HG03521 (cell line): Measurements from ENCODE around the gene PANK4.
"Not testable (repeated sequence)": the region's sequence is repeated elsewhere in the genome, so short reads cannot be mapped to it uniquely, and the experiment has no call there.

Source experiments
- ATAC-seq: cut with Tn5 transposase; IDR thresholded peaks from one replicate; pipeline ENCODE4 v1.9.1; 2021; ENCODE audit warnings: mild to moderate bottlenecking, moderate library complexity; ENCODE audit not compliant: unreplicated experiment

PANK4 gene

DNA sequence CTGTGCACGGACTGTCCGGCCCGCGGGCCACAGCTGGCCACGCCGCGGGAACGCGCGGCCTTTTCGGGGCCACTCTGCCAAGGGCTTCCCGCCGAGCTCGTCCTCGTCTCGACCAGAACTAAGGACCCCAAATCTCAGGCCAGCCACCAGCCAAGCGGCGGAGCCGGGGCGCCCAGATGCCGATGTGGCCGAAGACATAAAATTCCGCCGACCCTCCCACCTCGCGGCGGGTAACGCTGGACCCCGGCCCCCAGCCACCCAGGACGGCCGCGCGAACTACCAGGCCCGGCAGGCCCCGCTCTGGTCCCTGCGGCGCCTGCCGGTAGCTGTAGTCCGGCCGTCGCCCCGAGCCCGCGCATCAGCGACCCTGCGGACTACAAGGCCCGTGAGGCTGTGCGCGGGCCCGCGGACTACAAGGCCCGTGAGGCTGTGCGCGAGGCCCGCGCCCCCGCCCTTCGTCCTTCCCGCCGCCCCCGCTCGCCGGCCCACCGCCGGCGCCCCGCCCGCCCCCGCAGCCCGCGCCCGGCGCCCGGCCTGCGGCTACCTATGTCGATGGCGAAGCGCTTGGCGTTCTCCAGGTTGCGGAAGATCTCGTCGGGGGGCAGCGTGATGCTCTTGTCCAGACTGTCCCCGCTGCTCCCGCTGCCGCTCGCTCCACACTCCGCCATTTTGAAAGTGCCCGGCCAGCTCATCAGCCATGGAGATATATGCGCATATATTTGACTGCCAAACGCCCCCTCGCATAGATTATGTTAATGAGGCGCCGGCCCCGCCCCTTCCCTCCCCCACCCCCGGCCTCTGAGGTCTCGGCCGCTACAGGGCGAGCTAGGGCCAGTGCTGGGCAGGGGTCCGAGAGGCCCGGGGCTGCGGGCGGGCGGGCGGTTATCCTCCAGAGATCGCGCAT lies at the start of gene PANK4:
PANK4 (minus strand) TSS at position 677 of the 904 bp plus-strand sequence; CDS start at position 668, 9 bp downstream.
- ATAC-seq: peak; percentile 87

DNA sequence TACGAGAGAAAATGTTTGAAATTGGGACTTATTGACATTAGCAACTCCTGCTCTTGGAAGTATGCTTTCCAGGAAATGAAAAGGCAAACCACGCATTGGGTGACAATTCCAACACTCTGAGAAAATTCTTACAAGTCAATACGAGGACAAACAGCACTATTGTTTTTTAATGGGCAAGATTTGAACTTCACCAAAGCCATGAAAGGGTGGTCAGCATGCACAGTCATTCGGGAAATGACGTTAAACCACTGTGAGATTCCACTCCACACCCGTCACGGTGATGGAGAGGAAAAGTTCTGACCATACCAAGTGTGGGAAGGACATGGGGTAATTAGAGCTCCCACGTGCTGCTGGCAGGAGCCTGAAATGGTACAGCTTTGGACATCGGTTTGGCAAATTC lies 48.0 kb upstream of the PANK4 start:
- ATAC-seq: no peak

DNA sequence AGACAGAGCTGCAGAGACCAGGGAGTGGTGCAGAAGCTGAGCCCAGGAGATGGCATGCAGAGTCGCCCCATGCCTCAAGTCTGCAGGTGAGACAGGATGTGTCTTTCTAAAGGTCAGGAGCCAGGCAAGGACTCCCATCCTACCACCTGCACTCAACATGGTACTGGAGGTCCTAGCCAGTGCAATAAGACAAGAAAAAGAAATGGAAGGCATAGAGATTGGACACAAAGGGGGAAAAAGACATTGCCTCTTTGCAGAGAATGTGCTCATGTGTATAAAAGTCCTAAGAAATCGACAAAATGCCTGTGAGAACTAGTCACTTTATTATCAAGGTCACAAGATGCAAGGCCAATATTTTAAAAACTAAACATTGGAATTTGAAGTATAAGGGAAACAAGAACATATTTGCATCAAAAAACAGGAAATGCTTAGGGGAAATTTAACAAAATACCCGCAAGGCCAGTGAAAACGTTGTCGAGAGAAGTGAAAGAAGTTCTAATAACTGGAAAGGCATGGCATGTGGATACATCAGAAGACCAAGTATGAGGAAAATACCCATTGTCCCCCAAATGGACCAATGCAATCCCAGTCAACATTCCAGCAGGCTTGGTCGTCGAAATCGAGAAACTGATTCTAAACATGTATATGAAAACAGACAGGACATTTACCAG lies 47.0 kb upstream of the PANK4 start:
- ATAC-seq: no peak

DNA sequence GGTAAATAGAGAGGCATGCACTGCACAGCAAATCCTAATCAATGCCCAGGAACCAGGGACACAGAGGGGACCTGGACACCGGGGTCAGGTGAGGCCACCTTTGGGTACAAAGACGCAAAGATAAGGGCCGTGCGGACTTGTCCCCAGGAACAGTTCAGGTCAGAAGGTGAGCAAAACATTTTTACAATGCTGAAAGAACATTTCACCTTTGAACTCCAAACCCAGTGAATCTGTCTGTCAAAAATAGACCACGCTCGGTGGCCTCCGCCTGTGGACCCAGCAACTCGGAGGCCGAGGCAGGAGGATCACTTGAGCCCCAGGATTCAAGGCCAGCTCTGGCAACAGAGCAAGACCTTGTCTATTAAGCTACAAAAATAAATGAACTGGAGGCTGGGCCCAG lies 45.0 kb upstream of the PANK4 start:
- no peak for ATAC-seq

DNA sequence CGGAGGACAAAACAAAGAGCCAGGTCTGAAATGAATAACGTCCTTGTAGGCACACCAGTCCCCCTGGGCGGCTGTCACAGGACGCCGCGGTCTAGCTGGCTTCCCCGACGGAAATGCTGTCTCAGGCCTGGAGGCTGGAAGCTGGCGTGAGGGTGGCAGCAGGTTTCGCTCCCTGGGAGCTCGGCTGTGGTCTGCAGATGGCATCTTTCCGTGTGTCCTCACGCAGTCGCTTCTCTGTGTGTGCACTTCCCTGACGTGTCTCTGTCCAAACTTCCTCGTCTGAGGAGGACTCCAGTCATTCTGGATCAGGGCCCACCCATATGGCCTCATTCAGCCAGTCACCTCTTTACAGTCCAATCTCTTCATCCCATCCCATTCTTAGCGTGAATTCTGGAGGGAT lies 43.9 kb upstream of the PANK4 start:
- ATAC-seq: no peak

DNA sequence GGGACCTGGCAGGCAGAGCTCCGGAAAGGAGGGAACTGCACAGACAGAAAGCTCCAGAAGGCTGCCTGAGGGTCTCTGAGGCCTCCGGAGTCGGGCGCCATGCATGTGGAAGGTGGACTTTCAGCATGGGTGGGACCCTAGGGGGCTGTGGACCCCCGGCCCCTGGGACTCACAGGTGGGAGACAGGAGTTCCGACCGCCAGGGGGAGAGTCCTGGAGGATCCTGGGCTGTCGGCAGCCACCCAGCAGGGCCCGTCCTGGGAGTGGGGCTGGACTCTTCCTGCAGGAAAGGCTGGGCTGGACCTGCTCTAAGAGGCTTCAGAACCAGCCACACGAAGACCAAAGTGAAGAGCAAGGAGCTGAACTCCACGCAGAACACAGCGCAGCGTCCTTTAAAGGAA lies 43.3 kb upstream of the PANK4 start:
- ATAC-seq: not testable (repeated sequence)

DNA sequence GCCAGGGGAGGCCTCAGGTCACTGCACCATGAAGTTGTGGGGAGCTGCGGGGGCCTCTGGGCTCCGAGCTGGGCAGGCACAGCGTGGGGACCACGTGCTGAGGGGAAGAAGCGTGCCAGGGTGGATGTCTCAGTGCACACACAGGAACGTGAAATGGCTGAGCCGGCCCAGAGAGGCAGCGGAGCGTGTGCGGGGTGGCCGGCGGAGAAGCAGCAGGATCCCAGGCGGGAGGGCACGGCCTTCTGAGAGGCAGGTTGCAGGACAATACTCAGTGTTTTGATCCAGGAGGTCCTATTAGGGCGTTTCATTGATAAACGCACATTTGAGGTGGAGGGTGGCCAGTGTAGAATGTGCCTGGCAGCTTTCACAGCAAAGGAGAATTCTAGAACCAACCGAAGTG lies 42.7 kb upstream of the PANK4 start:
- ATAC-seq: no peak

DNA sequence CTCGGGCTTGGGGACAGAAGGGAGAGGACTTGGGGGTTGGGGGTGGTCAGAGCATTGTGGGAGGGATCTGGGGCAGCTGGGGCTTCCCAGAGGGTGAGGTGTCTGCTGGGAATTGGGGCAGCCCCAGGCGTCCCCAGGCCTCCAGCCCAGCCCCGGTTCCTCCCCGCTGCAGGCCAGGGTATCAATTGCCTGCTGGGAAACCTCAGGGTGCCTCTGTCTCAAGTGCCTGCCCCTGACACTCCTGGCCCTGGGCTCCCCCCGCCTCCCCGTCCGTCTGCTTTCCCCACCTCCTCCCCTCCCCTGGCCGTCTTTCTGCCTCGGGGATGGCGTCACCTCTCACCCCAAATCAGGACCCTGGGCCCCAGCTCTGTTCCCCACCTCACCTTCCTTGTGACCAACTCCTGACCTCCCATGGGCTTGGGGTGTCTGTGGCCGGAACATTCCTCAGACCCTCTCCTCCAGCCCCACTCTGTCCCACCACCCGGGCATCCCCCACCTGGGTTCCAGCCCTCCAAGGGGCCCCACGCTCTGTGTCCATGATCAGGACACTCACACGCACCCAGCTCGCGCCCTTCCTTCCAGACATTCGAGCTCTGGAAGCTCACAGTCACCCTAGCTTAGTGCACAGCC lies 41.9 kb upstream of the PANK4 start:
- ATAC-seq: not testable (repeated sequence)

DNA sequence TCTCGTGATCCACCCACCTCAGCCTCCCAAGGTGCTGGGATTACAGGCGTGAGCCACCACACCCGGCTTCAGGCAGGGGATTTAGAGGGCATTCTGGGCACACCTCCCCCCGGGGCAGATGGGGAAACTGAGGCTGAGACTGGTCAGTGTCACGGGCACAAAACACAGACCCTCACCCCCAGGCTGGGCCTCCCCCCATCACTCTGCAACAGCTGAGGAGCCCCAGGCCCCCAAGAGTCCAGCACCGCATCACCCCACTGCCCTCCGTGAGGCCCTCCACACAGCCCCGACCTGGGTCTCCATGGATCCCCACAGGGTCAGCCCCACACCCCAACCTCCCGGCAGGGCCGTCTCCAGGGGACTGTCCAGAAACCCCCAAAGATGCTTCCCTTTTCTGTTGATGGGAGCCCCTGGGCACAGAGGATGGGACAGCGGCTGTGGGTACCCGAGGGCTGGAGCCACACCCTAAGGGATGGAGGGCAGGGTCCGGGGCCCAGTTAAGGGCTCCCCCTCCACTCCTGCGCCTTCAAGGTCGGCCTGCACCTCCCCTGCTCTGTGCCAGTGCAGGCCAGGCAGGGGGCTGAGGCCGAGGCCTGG lies 40.8 kb upstream of the PANK4 start:
- ATAC-seq: no peak

DNA sequence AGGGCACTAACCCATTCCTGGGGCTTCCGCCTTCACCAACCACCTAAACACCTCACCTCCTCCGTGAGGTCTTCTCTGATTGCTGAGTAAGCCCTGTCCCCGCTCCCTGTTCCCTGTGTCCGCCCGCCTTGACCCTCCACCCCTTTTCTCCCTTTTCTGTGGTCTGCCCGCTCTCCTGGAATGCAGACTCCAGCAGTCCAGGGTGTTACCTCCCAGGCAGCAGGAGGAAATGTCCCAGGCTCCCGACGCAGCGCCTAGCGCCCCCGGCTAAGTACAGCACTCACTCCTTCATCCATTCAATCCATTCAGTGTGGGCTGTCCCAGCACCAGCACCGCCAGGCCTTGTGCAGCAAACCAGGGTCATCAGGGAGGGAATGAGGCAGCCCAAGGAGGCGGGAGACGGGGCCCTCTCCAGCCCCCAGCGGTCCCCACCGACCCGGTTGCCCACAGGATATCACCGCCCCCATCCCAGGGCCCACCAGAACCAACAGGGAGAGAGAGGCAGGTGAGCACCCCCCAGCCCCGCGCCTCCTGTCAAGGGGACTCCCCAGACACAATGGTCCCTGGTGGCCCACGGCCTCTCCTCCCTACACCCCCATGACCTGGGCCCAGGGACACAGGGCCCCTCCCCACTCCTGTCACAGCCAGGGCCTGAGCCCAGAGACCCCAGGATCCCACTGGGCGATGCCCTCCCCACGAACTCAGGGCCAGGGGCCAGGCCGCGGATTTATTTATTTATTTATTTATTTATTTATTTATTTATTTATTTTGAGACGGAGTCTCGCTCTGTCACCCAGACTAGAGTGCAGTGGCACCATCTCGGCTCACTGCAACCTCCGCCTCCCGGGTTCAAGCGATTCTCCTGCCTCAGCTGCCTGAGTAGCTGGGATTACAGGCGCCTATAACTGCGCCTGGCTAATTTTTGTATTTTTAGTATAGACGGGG lies 40.0 kb upstream of the PANK4 start:
- no peak for ATAC-seq

DNA sequence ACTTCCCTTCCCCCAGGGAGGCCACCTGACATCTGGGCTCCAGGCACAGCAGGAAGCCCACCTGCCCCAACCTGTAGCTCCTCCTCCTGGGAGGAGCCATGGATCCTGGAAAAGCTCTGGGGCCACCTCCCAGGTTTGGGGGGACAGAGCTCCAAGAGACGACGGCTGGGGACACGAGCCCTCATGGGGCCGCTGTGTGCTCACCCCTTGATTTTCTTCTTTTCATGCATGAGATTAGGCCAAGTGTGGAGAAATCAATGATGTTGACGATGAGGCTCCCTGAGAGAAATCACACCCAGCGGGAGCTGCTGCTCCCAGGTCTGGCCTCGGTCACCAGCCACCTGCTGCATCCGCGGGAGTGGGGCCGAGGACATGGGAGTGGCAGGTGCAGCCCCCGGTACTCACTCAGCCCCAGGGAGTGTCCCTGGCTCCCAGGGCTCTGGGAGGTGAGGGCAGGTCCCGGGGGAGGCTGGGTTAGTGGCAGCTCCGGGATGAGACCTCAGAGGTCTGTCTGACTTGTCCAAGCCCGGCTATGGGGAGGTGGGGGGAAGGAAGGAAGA lies 38.5 kb upstream of the PANK4 start:
- ATAC-seq: no peak

DNA sequence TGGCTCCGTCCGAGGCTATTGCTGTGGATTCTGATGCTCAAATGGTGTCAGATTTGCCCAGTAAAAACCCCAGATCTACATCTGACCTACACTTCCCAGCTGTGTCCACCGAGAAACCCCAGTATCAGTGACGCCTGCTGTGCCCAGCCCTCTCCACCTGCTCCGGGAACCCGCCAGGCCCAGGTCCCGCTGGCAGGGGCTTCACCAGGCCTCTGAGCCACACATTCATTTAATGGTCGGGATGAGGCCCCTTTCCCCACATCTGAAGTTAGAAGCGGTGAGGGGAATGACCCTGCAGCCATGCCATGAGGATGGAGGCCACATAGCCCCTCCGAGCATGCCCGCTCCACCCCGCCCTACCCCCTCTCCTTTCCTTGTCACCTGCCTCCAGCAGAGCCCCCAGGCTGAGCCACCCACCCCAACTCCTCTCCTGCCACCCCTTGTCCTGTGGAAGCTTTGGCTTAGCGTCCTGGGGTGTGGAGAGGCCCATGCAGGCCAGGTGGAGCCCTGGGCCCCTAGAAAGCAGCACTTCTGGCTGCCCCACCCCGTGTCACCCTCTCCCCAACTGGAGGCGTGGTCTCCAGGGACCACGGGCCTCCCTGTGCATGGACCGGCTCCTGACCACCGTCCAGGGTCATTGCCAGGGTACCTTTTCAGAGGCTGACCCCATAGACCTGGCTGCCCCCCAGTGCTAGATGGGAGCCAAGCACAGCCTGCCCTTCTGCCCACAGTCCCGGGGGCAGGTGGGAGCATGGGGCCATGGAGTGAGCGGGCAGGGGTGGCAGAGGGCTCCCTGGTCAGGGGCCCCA lies 37.8 kb upstream of the PANK4 start:
- no peak for ATAC-seq

DNA sequence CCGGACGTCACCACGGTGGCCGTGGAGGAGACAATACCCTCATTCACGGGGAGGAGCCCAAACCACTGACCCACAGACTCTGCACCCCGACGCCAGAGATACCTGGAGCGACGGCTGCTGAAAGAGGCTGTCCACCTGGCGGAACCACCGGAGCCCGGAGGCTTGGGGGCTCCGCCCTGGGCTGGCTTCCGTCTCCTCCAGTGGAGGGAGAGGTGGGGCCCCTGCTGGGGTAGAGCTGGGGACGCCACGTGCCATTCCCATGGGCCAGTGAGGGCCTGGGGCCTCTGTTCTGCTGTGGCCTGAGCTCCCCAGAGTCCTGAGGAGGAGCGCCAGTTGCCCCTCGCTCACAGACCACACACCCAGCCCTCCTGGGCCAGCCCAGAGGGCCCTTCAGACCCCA lies 36.8 kb upstream of the PANK4 start:
- ATAC-seq: no peak

DNA sequence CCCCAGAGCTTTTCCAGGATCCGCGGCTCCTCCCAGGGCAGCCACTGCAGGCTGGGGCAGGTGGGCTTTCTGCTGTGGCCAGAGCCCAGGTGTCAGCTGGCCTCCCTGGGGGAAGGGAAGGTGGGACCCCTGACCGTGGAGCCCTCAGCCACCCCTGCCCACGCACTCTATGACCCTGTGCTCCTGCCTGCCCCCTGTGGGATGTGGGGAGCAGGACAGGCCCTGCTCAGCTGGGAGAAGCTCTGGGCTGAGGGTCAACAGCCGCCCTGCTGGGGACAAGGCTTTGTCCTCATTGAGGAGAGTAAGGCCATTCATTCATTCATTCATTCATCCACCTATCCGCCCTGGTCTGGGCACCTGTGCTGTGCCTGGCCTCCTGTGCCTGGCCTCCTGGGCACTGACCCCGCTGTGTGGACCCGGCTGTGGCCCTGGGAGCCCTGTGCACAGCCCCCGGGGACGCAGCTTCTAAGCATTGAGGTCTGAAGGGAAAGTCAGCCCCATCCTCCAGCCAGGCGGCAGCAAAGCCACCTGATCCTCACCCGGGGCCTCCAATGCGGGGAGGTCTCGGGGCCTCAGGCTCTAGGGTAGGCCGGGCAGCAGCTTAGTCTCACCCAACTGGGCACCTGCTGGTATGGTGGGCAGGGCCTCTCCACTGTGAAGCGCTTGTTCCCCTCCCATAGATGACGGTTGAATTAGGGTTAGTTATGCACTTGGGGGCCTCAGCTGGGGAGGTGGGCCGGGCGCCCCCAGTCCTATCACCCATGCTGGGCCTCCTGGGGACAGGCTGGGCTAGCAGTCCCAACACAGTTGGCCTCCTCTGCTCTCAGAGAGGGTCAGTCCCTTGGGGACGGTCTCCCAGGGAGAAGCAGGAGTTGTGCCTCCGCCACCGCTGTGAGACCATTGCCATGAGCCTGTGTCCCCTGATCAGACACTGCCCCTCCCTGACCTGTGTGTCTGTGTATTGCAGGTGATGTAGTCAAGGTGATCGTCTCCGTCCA lies 35.8 kb upstream of the PANK4 start:
- ATAC-seq: no peak

DNA sequence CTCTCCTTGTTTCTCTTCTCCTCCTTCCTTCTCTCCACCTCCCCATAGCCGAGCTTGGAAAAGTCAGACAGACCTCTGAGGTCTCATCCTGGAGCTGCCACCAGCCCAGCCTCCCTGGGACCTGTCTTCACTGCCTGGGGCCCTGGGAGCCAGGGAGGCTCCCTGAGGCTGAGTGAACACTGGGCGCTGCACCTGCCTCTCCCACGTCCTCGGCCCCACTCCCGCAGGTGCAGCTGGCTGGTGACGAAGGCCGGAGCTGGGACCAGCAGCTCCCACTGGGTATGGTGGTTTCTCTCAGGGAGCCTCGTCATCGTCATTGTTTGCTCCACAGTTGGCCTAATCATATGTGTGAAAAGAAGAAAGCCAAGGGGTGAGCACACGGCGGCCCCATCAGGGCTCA lies 35.0 kb upstream of the PANK4 start:
- ATAC-seq: no peak

DNA sequence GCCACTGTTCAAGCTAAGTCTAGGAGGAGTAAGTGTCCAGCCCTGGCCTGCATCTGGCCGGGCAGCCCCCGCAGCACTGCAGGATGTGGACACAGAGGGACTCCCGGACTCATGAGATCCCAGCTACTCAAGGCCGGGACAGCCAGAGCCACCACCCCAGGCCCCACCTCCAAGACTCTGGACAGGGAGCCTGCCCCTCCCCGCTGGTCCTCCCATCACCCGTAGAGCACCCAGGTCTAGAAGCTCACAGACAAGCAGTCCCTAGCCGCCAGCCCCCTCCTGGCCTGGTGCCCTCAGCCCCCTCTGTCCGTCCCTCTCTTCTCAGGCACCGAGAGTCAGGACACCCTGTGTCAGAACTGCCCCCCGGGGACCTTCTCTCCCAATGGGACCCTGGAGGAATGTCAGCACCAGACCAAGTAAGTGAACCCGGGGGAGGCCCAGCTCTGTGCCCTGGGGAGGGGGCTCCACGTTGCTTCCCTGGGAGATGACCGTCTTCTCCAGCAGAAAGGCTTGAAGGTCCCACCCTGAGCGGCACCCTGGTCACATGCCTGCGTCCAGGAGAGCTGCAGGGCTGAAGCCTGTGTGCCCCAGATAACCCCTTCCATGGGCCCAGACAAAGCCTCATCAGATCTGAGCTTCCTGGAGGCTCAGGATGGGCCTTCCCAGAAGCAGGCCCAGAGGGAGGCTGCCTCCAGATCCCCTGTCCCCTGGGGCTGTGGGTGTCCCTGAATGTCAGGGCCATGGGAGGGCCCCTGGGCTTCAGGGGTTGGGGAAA lies 34.1 kb upstream of the PANK4 start:
- ATAC-seq: no peak
